Stimulated activated CD4-positive, alpha-beta T cell treated with anti-CD3 and anti-CD28 coated beads, Interleukin-4, amount 100 ng/mL, for 1 hour (primary cell): ENCODE measurements around the gene TSPAN5.
"Not testable (repeated sequence)": the region's sequence is repeated elsewhere in the genome, so short reads cannot be mapped to it uniquely, and the experiment has no call there.

ENCODE experiments used
- DNase-seq: peaks from one replicate; pipeline ENCODE4 v3.0.0-alpha.2; 2020

TSPAN5 gene

DNA sequence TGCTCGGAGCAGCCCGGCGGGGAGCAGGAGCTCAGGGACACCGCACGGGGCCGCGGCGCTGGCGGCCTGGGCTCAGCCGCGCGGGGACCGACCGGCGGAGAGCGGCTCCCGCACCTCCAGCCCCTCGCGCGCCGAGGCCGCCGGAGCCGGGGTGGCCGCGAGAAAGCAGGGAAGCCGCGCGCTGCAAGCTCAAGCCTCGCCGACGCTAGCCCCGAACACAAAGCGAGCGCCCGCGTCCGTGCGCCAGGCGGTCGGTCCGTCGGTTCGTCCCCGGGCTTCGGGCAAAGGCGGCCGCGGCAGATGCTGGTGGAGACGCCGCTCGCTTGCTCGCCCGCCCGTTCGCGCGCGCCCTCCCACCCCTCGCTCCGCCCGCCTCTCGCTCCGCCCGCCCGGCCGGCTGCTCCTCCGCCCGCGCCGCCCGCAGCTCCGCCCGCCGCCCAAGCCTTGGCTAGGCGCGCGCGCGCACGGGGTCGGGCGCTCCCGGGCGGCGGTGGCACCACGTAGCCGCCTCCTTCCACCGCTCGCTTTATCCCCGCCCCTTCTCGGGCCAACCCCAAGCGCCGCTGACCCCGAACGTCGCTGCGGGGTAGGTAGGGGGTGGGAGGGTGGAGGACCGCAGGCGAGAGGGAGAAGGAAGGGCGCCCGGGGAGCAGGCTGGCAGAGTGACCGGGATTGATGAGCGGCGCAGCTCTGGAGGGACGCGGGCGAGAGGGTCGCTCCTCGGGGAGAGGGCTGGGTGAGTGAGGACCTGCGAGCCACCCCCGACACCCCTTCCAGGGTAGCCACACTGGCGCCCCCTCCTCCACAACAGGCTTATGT is at the start of gene TSPAN5:
TSPAN5 (minus strand) TSS at position 325 of the 819 bp plus-strand sequence.
- DNase-seq: peak; percentile 91

DNA sequence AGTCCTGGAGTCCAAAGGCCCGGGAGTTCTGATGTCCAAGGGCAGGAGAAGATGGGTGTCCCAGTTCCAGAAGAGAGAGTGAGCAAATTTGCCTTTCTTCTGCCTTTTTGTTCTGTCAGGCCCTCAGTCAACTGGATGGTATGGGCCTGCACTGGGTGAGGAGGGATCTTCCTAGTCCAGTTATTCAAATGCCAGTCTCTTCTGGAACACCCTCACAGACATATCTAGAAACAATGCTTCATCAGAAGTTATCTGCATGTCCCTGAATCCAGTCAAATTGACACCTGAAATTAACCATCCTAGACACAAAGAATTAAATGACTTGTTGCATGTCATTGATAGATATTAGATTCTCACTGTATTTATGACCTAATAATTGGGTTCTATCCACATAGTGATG is 48.5 kb upstream of the TSPAN5 start:
- DNase-seq: no peak

DNA sequence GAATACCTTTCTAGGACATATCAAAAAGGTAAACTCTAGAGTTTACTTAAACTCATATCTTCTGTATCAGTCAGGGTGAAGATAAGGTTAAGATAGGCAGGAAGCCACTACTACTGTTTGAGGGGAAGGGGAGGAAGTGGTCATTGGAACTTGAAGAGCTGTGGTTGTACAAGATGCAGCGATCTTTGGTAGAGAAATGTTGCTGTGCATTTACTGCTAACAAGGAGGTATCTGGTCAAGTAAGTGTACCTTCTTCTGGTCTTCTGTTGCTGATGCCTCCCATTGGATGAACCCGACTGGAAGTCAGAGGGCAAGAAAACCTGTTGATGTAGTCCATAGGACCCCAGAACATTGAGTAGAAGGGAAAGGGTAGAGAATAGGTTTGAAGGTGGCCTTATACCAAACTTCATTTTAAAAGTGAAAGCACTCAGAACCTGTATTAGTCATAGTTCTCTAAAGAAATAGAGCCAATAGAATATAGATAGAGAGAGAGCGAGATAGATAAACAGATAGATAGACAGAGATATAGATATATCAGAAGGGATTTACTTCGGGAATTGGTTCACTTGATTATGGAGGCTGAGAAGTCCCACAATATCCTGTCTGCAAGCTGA is 47.9 kb upstream of the TSPAN5 start:
- no peak for DNase-seq

- DNase-seq: not testable (repeated sequence)
Observed at GRCh38 chr4:98705586-98705985, 47.2 kb upstream of the TSPAN5 start.

DNA sequence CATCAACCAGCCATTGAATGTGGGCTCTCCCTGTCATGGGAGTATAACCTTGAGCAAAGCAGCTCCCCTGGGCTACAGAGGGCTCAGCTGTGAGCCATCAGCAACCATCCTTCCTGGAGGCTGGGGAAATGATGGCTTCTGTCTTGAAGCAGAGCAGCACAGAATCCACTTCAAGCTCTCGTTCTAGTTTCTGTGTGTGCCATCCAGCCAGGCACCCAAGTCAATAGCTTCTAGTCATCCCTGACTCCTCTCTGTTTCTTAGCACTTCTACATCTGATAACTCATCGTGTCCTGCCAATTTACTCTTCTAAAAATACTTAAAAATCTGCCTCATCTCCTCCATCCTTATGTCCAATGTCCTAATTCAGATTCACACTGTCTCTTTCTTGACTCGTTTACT is 42.2 kb upstream of the TSPAN5 start:
- DNase-seq: no peak

- no peak for DNase-seq
Observed at GRCh38 chr4:98694076-98694475, 35.7 kb upstream of the TSPAN5 start.

DNA sequence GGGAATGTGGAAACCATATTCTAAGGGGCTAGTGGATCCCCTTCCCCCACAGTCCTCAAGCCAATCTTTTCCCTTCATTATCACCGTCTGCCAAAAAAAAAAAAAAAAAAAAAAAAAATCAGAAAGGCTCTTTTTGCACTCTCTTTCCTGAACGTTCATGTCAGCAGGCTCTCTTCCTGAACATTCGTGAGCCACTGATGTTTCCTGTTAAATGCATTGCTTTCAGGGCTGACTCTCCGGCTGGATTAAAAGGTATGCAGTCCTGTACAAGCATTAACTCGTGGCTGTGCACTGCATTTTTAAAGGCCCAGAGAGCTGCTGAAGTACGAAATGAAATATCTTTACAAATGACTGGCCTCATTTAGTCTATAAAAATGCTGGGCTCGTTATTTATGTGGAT is 34.0 kb upstream of the TSPAN5 start:
- no peak for DNase-seq

GRCh38 chr4:98691588-98691987 is 33.2 kb upstream of the TSPAN5 start:
- no peak for DNase-seq

- DNase-seq: no peak
Observed at GRCh38 chr4:98689507-98690174, 31.2 kb upstream of the TSPAN5 start.

DNA sequence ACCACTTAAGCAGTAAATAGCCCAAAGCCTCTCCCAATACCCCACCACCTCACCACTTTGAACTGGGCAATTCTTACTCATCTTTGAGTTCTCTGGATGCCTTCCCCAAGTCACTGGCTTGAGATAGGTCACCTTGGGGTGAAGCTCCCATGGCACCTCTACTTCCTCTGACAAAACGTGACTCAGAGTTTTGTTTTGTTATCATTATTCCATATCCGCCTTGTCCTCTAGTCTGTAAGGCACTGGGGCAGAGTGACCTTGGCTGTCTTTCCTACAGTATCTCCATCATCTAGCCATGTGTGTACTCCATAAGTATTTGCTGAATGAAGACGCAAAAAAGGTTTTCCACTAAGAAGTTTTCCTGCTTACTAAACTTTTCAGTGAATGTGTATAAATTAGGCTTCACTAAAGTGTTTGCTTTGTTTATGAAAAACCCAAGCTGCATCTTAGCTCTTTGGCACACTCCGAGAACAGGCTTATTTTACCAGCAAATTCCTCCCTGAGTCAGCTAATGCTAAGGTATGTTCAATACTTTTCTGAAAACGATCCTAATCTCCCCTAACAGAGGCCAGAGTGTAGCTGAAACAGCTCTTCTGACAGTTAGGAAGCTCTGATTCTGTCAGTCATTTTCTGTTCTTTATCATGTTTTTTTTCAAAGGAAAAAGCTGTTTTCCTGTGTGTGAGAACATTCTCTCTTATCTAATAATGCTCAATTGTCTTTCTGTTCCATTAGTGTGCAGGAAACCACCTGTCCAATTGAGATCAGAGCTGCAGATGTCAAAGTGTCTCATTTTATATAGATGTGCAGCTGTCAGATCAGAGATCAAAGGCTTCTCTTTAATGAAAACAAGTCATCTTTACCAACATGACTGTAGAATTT is 30.2 kb upstream of the TSPAN5 start:
- DNase-seq: no peak

DNA sequence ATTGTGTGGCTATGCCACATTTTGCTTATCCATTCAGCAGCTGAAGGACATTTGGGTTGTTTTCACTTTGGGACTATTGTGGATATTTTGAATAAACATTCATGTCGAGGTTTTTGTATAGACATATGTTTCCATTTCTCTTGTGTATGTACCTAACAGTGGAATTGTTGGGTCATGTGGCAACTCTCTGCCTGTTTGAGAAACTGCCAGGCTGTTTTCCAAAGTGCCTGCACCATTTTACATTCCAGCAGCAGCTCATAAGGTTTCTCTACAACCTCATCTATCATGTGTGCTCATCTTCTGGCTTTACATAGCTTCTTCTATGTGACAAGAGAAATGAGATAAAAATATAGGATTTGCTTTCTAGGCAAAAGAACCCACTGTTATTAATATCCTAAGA is 29.5 kb upstream of the TSPAN5 start:
- DNase-seq: no peak

- DNase-seq: no peak
Observed at GRCh38 chr4:98686847-98687246, 28.4 kb upstream of the TSPAN5 start.

DNA sequence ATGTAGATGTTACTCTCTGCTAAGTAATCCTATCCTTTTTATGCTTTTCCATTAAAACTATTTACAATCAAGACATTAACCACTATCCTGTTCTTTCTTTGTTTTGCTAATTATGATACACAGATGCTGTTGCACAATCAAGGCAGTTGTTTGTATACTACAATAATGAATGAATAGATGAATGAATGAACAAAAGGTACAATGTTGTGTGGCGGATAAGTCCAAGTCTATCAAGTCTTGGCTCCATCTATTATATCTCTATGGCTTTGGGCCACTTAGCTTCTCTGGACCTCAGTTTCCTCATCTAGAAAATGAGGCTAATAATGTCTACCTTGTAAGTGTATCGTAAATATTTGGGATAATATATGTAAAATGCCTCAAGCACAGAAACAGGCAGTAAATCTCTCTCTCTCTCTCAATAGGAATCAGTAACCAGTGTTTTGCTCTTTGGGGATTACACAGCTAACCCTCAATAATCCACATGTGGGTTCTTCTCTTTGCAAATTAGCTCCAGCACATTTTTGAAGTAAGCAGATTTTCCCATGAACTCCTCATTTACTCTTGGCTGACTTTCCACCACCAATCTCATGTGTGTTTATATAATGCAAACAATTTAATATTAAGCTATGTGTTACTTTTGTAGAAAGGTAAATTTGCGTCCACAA is 27.8 kb upstream of the TSPAN5 start:
- no peak for DNase-seq

- no peak for DNase-seq
Observed at GRCh38 chr4:98685225-98686042, 27.0 kb upstream of the TSPAN5 start.

DNA sequence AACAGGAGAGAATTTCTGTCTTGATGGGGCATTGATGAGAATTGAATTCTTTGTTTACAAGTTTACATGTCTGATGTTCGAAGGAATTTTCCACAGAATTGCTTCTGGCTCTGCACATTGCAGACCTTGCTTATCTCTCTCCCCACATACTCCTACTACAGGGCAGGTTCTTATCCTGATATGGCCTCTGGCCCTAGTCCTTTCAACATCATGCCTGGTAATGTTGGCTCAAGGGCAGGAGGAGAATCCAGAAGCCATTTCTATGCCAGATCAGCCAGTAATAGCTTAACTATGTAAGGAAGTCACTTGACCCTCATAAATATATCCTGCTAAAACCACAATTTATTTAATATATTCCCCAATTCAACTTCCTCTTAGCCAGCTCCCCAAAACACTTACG is 24.3 kb upstream of the TSPAN5 start:
- DNase-seq: no peak

DNA sequence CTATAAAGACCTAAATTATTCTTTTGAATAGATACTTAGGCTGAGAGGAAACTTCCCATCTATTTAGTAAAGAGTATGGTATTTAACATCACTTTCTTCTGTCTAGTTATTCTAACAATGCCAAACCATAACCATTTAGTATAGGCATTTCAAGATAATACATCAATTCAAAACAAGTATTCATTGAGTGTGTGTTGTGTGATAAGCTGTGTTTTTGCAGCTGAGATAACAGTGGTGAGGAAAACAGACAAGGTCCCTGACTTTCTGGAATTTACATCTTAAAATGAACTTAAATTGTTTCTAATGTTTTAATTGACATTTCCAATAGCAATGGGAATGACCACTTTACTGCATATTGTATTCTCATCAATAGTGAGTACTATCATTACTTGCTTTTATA is 22.4 kb upstream of the TSPAN5 start:
- DNase-seq: no peak

DNA sequence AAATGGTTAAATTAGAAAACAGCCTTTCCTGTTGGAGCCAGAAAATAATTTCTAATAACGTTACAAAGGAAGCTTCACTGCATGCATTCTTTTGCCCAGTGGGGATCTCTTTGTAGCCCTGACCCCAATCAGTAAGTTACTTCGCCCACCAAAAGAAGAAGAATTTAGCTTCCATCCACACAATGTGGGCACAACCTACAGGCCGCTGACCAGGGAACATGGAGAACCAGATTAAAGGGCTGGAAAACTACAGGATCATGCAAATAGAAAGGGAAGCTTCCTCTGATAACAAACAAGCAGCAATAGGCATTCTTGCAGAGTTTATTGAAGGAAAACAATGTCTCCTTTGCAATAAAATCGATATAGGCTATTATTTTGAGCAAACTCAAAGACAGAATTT is 21.3 kb upstream of the TSPAN5 start:
- DNase-seq: no peak

- DNase-seq: no peak
Observed at GRCh38 chr4:98677799-98678198, 19.4 kb upstream of the TSPAN5 start.

- DNase-seq: no peak
Observed at GRCh38 chr4:98674404-98675173, 16.2 kb upstream of the TSPAN5 start.

- no peak for DNase-seq
Observed at GRCh38 chr4:98673978-98674377, 15.6 kb upstream of the TSPAN5 start.

GRCh38 chr4:98673288-98673644 is 14.9 kb upstream of the TSPAN5 start:
- no peak for DNase-seq
